Transverse colon (tissue), 4 donors: ENCODE results near the gene DEFB114.

Experiments
- CTCF ChIP-seq, 5 experiments: fragments of 200-600 bp in 3 of 5; fragments of 450-650 bp in 2 of 5; sonication (generic) in 3 of 5; IDR thresholded peaks; 1 replicate in 2 of 5; 2 replicates in 3 of 5; pipeline ENCODE4 v1.5.1; 2016 to 2017; ENCODE audit warnings: antibody characterized with exemption in 5 of 5, inconsistent platforms in 3 of 5, mild to moderate bottlenecking in 2 of 5, moderate library complexity in 1 of 5
- POLR2A ChIP-seq: fragments of 450-650 bp; IDR thresholded peaks from one replicate; pipeline ENCODE4 v1.6.1; 2016; ENCODE audit warnings: antibody characterized with exemption, mild to moderate bottlenecking, moderate library complexity
- POLR2AphosphoS5 ChIP-seq, 3 donors: sonication (generic); formaldehyde crosslinking; IDR thresholded peaks; one replicate each; pipeline ENCODE4 v1.6.1; 2016; ENCODE audit warnings: antibody characterized with exemption in 3 of 3

DNA sequence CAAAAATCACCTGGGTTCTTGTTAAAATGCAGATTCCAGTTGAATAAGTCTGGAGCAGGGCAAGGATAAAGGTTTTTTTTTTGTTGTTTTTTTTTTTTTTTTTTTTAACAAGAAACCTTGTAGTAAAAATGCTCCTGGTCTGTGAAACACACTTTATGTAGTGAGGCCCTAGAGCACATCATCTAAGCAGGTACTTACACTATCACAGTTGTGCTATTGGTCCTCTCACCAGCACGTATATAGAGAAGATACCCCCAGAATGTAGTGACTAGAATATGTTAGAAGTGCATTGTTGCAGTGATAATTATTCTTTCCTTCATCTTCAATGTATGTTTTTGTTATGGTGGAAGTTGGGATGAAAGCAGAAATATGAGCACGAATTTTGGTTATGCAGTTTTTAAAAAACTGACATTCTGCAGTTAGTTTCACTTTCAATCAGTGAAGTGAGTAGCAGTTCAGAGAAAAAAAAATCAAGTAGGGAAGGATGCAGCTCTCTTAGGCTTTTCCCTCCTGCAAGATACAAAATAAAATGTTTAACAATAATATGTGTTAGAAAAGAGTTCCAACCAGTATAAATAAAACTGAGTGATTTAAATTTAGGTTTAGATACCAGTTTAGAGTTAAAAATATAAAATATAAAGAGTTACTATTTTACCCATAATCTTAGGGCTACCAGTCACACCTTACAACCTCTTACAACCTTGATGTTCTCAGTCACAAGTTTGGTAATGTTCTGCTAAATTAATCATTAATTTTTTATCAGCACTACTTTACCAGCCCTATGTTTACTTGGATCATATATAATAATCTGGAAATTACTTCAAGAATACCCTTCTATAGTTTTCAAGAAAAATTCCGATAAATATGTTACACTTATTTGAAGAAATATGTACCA lies 14.6 kb upstream of the DEFB114 start:
- no peak for TF ChIP-seq POLR2A
- TF ChIP-seq CTCF (IDR thresholded peaks at IDR 0.05): no peak
- no peak for TF ChIP-seq POLR2AphosphoS5 (IDR thresholded peaks at IDR 0.05)
